HepG2 (cell line): ENCODE measurements around the gene SMARCC1. TPM values are rescaled to one million over a fixed set of nuclear protein-coding genes. Genes with fewer than 3 reads are reported as not detected.
A peak's percentile ranks its signal among the peaks of the same experiment; 100 is the strongest.

Experiments
- CBX1 ChIP-seq: IDR thresholded peaks from one replicate; pipeline ENCODE4 v1.6.1; 2016; ENCODE audit warnings: antibody characterized with exemption, low read depth
- FOXK1 ChIP-seq: sonication (generic); formaldehyde crosslinking; IDR thresholded peaks from 2 replicates; pipeline ENCODE4 v1.4.0; 2020; ENCODE audit warnings: low read depth, missing genetic modification reagents, borderline replicate concordance
- HNRNPL ChIP-seq: fragments of 200-400 bp; formaldehyde crosslinking; IDR thresholded peaks from 2 replicates; pipeline ENCODE4 v1.6.1; 2017; ENCODE audit warnings: mild to moderate bottlenecking, low read depth, low read length
- IKZF4 ChIP-seq: sonication (generic); formaldehyde crosslinking; IDR thresholded peaks from 2 replicates; pipeline ENCODE4 v1.5.1; 2020; ENCODE audit warnings: borderline replicate concordance, mild to moderate bottlenecking, low read depth, missing genetic modification reagents; ENCODE audit errors: not compliant biosample characterization
- MEIS2 ChIP-seq: sonication (generic); formaldehyde crosslinking; IDR thresholded peaks from 2 replicates; pipeline ENCODE4 v1.9.0; 2021; ENCODE audit warnings: mild to moderate bottlenecking, missing genetic modification reagents
- PCBP2 ChIP-seq: fragments of 200-400 bp; formaldehyde crosslinking; optimal IDR thresholded peaks from 2 replicates; pipeline ENCODE3; 2018; ENCODE audit warnings: low read length, low read depth; ENCODE audit not compliant: poor library complexity, severe bottlenecking
- RAD51 ChIP-seq: fragments of 450-650 bp; IDR thresholded peaks from 2 replicates; pipeline ENCODE4 v1.6.1; 2016; ENCODE audit warnings: borderline replicate concordance
- SOX5 ChIP-seq: IDR thresholded peaks from 2 replicates; pipeline ENCODE4 v1.6.1; 2016; ENCODE audit warnings: borderline replicate concordance
- ZFP41 ChIP-seq: sonication (generic); formaldehyde crosslinking; IDR thresholded peaks from 2 replicates; pipeline ENCODE4 v1.4.0; 2020; ENCODE audit warnings: mild to moderate bottlenecking, missing genetic modification reagents, borderline replicate concordance
- ZFP90 ChIP-seq: sonication (generic); formaldehyde crosslinking; IDR thresholded peaks from 2 replicates; pipeline ENCODE4 v1.8.0; 2022; ENCODE audit warnings: missing genetic modification reagents, mild to moderate bottlenecking, inconsistent platforms, borderline replicate concordance
- ZHX1 ChIP-seq: sonication (generic); formaldehyde crosslinking; IDR thresholded peaks from 2 replicates; pipeline ENCODE4 v1.8.1; 2022; ENCODE audit warnings: low read depth, mild to moderate bottlenecking, missing genetic modification reagents
- ZNF143 ChIP-seq: sonication (generic); formaldehyde crosslinking; IDR thresholded peaks from 2 replicates; pipeline ENCODE4 v1.4.0; 2020; ENCODE audit warnings: missing genetic modification reagents
- ZNF207 ChIP-seq: fragments of 450-650 bp; IDR thresholded peaks from 2 replicates; pipeline ENCODE4 v1.6.1; 2016; ENCODE audit warnings: antibody characterized with exemption, borderline replicate concordance
- ZNF282 ChIP-seq: fragments of 450-650 bp; IDR thresholded peaks from 2 replicates; pipeline ENCODE4 v1.6.1; 2018; ENCODE audit not compliant: partially characterized antibody
- ZNF550 ChIP-seq: sonication (generic); formaldehyde crosslinking; IDR thresholded peaks from 2 replicates; pipeline ENCODE4 v1.4.0; 2020; ENCODE audit warnings: mild to moderate bottlenecking, missing genetic modification reagents, borderline replicate concordance
- polyA plus RNA-seq, 8 experiments: library from polyadenylated mRNA; depleted of rRNA in 3 of 8; stranded (reverse) in 7 of 8; unstranded in 1 of 8; fragments of >200 nt; fragmentation: Illumina TruSeq in 4 of 8; extraction: Trizol in 4 of 8; gene quantifications; 2 replicates each; pipeline versions ENCODE4 v1.2.1 to v1.2.3, GENCODE V29; 2011 to 2016; ENCODE audit warnings: low read depth in 4 of 8, missing spikeins in 1 of 8, mixed read lengths in 1 of 8; ENCODE audit not compliant: insufficient read depth in 1 of 8
- total RNA-seq, 5 experiments: library from RNA; depleted of rRNA; stranded (reverse); fragments of >200 nt; fragmentation: Illumina TruSeq; extraction: Trizol; gene quantifications; 2 replicates each; pipeline ENCODE4 v1.2.3, GENCODE V29; 2016; ENCODE audit warnings: low read depth in 1 of 5
- TF ChIP-seq, protein P1 (sequence below): sonication (generic); formaldehyde crosslinking; conservative IDR thresholded peaks from 2 replicates; pipeline ENCODE4 v1.5.0; 2020; ENCODE audit warnings: missing genetic modification reagents
- TF ChIP-seq, protein P2 (sequence below): IDR thresholded peaks from 2 replicates; pipeline ENCODE4 v1.6.1; 2016
- TF ChIP-seq, protein P3 (sequence below): sonication (generic); formaldehyde crosslinking; conservative IDR thresholded peaks from 2 replicates; pipeline ENCODE4 v1.4.0; 2020; ENCODE audit warnings: missing genetic modification reagents
- TF ChIP-seq, protein P4 (sequence below): sonication (generic); formaldehyde crosslinking; IDR thresholded peaks from 2 replicates; pipeline ENCODE4 v1.8.1; 2023; ENCODE audit warnings: mild to moderate bottlenecking, moderate library complexity, missing genetic modification reagents
- TF ChIP-seq, protein P5 (sequence below): sonication (generic); formaldehyde crosslinking; IDR thresholded peaks from 2 replicates; pipeline ENCODE4 v1.4.0; 2020; ENCODE audit warnings: mild to moderate bottlenecking, missing genetic modification reagents

Gene SMARCC1
- total and polyA plus RNA-seq, 2 of the 13 experiments (the other 11 are each of a cell fraction or from before 2014, with no cell fraction given) = 47.9 to 58.4 TPM

GRCh38 chr3:47824541-47825473 lies 43.1 kb upstream of the SMARCC1 start (continued):
- TF ChIP-seq ZHX1 (peak; percentile 94), ZNF282 (no peak), HNRNPL (0 out of 2 replicates have a peak, but pooled peaks have one; percentile 55), ZNF550 (no peak), ZFP41 (no peak), PCBP2 (no peak), FOXK1 (CRISPR knock-in tag) (peak; percentile 33; the same call in 1 of the 2 replicates), CBX1 (no peak), ZFP90 (no peak; the same call in 1 of the 2 replicates), SOX5 (no peak), ZNF143 (CRISPR knock-in tag) (peak; percentile 81), IKZF4 (CRISPR knock-in tag) (peak; percentile 78), ZNF207 (no peak), RAD51 (no peak), MEIS2 (peak; percentile 71; the same call in 1 of the 2 replicates)
- TF ChIP-seq, protein P1, sequence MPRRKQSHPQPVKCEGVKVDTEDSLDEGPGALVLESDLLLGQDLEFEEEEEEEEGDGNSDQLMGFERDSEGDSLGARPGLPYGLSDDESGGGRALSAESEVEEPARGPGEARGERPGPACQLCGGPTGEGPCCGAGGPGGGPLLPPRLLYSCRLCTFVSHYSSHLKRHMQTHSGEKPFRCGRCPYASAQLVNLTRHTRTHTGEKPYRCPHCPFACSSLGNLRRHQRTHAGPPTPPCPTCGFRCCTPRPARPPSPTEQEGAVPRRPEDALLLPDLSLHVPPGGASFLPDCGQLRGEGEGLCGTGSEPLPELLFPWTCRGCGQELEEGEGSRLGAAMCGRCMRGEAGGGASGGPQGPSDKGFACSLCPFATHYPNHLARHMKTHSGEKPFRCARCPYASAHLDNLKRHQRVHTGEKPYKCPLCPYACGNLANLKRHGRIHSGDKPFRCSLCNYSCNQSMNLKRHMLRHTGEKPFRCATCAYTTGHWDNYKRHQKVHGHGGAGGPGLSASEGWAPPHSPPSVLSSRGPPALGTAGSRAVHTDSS (CRISPR knock-in tag) = no peak
- TF ChIP-seq, protein P2, sequence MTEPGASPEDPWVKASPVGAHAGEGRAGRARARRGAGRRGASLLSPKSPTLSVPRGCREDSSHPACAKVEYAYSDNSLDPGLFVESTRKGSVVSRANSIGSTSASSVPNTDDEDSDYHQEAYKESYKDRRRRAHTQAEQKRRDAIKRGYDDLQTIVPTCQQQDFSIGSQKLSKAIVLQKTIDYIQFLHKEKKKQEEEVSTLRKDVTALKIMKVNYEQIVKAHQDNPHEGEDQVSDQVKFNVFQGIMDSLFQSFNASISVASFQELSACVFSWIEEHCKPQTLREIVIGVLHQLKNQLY (CRISPR knock-in tag) = no peak
- TF ChIP-seq, protein P3, sequence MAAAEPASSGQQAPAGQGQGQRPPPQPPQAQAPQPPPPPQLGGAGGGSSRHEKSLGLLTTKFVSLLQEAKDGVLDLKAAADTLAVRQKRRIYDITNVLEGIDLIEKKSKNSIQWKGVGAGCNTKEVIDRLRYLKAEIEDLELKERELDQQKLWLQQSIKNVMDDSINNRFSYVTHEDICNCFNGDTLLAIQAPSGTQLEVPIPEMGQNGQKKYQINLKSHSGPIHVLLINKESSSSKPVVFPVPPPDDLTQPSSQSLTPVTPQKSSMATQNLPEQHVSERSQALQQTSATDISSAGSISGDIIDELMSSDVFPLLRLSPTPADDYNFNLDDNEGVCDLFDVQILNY (CRISPR knock-in tag) = peak; percentile 71; the same call in 1 of the 2 replicates
- TF ChIP-seq, protein P4, sequence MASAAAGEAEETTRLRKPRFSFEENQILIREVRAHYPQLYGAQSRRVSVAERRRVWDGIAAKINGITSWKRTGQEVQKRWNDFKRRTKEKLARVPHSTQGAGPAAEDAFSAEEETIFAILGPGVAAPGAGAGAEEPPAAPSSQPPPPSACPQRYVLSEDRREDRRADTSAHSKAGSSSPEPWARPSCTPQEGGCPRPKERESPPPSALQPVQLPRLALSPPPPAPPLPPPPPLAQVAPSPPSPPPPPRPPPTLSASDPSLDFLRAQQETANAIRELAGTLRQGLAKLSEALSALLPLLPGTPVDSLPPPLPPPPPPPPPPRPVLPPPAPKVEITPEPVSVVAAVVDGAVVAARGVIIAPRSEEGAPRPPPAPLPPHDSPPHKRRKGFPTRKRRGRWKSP (CRISPR knock-in tag) = 0 out of 2 replicates have a peak, but pooled peaks have one; percentile 28
- TF ChIP-seq, protein P5, sequence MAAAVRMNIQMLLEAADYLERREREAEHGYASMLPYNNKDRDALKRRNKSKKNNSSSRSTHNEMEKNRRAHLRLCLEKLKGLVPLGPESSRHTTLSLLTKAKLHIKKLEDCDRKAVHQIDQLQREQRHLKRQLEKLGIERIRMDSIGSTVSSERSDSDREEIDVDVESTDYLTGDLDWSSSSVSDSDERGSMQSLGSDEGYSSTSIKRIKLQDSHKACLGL (CRISPR knock-in tag) = peak; percentile 91
